Panc1 (cell line): Measurements from ENCODE around the gene NFAT5. TPM values are rescaled to one million over a fixed set of nuclear protein-coding genes. Genes with fewer than 3 reads are reported as not detected.
"Not testable (repeated sequence)": the region's sequence is repeated elsewhere in the genome, so short reads cannot be mapped to it uniquely, and the experiment has no call there.

Source experiments
- ATAC-seq: fragments of 200-7000 bp; cut with Tn5 transposase; 2 replicates; pipeline ENCODE4 v1.9.1; 2020; ENCODE audit warnings: mild to moderate bottlenecking, moderate library complexity
- BruUV-seq: library from RNA; stranded (reverse); fragments of 400-500 nt; replicated peaks from 2 replicates; lab custom pipeline; 2021; lab: Mats Ljungman, UMichigan
- CTCF ChIA-PET: fragments of 300-600 bp; sonication (Branson Sonifier 250); formaldehyde crosslinking; loops from one replicate; lab custom pipeline; 2022; ENCODE audit warnings: antibody characterized with exemption; lab: Charles Lee
- POLR2A ChIA-PET: fragments of 300-600 bp; sonication (Branson Sonifier 250); formaldehyde crosslinking; loops from one replicate; lab custom pipeline; 2022; ENCODE audit warnings: antibody characterized with exemption; lab: Charles Lee
- DNase-seq: peaks from one replicate; pipeline ENCODE4 v3.0.0-alpha.2; 2010; ENCODE audit warnings: low read depth, low spot score
- H3K27ac ChIP-seq: 2 replicates; pipeline ENCODE4 v1.5.1; 2011; ENCODE audit warnings: mild to moderate bottlenecking, low read length, inconsistent platforms
- H3K27me3 ChIP-seq: fragments of 200-500 bp; sonication (Bioruptor generic); 2 replicates; pipeline ENCODE4 v1.6.0; 2014; ENCODE audit warnings: low read length, inconsistent platforms; ENCODE audit not compliant: control insufficient read depth, insufficient read depth
- H3K36me3 ChIP-seq: fragments of 200-500 bp; sonication (Bioruptor generic); 2 replicates; pipeline ENCODE4 v1.5.1; 2014; ENCODE audit warnings: inconsistent platforms, mild to moderate bottlenecking, low read length, moderate library complexity; ENCODE audit not compliant: control insufficient read depth, insufficient read depth
- H3K4me1 ChIP-seq: 2 replicates; pipeline ENCODE4 v1.5.1; 2011; ENCODE audit warnings: inconsistent platforms, mild to moderate bottlenecking, low read length, moderate library complexity; ENCODE audit not compliant: control insufficient read depth, insufficient read depth
- H3K4me3 ChIP-seq, 2 experiments: 2 replicates each; pipeline ENCODE4 v1.5.1; 2011 to 2012; ENCODE audit warnings: low read depth in 2 of 2, low read length in 2 of 2, mild to moderate bottlenecking in 2 of 2, inconsistent platforms in 1 of 2, moderate library complexity in 1 of 2
- H3K9me3 ChIP-seq: fragments of 200-500 bp; sonication (Bioruptor generic); 2 replicates; pipeline ENCODE4 v1.5.1; 2014; ENCODE audit warnings: low read depth, mild to moderate bottlenecking, inconsistent platforms, low read length, moderate library complexity; ENCODE audit not compliant: control insufficient read depth, insufficient read depth
- CTCF ChIP-seq: fragments of 450-650 bp; IDR thresholded peaks from 2 replicates; pipeline ENCODE4 v1.5.1; 2017; ENCODE audit warnings: mild to moderate bottlenecking
- POLR2AphosphoS5 ChIP-seq: IDR thresholded peaks from 2 replicates; pipeline ENCODE4 v1.6.1; 2012; ENCODE audit warnings: mild to moderate bottlenecking, low read depth, low read length, moderate library complexity
- REST ChIP-seq, 2 experiments: IDR thresholded peaks; 2 replicates each; pipeline ENCODE4 v1.6.1; 2011 to 2012; ENCODE audit warnings: low read depth in 2 of 2, control low read depth in 1 of 2, low read length in 1 of 2, mild to moderate bottlenecking in 1 of 2, moderate library complexity in 1 of 2; ENCODE audit not compliant: insufficient read depth in 1 of 2
- SIN3A ChIP-seq: IDR thresholded peaks from 2 replicates; pipeline ENCODE4 v1.6.1; 2012; ENCODE audit warnings: low read depth, mild to moderate bottlenecking, low read length, moderate library complexity, borderline replicate concordance; ENCODE audit not compliant: insufficient read depth
- TCF7L2 ChIP-seq: IDR thresholded peaks from 2 replicates; pipeline ENCODE4 v1.6.1; 2011; ENCODE audit warnings: mild to moderate bottlenecking, low read depth, low read length, inconsistent platforms
- in situ Hi-C: cut with HindIII; loops from 2 replicates; pipeline ENCODE4 v1.10.0; 2016; ENCODE audit warnings: low sequenced_read_pairs, low pct_unique_long_range_greater_than_20kb
- intact Hi-C: fragments of 100-400 bp; cut with micrococcal nuclease; formaldehyde crosslinking; loops from one replicate; pipeline ENCODE4 v1.10.0; 2022; ENCODE audit not compliant: unreplicated experiment
- total RNA-seq: library from RNA; stranded (reverse); gene quantifications from one replicate; pipeline ENCODE4 v1.2.1, GENCODE V29; 2021; ENCODE audit not compliant: unreplicated experiment

NFAT5 gene
- total RNA-seq, 1 experiment from 2014 or later = 57.0 TPM

- Histone ChIP-seq H3K27ac (no peak overlapping the region), H3K36me3 (no peaks in the 10 kb centered on the region), H3K4me3 (no peak overlapping the region), H3K27me3 (no peaks in the 10 kb centered on the region), H3K9me3 (no peaks in the 10 kb centered on the region), H3K4me1 (peaks cover 12% of the 10 kb centered on the region)
- CTCF ChIA-PET = no interaction called here
- in situ Hi-C loops = no loop called here
- ATAC-seq = no peak
- intact Hi-C loops = no loop called here
- DNase-seq = no peak
- POLR2A ChIA-PET = no interaction called here
- TF ChIP-seq SIN3A = no peak
- TF ChIP-seq POLR2AphosphoS5 = no peak
- no peak for TF ChIP-seq REST (IDR thresholded peaks at IDR 0.05; ENCODE audit: insufficient read depth in 1 of 2, low read depth in 2 of 2, low read length in 1 of 2)
- TF ChIP-seq CTCF = no peak
- TF ChIP-seq TCF7L2 = no peak
- no TSS peak for BruUV-seq
Observed at GRCh38 chr16:69544088-69544487, 21.7 kb upstream of the NFAT5 start.

- ATAC-seq, DNase-seq, H3K4me3 ChIP-seq, in situ Hi-C loops, H3K27me3 ChIP-seq, POLR2A ChIA-PET, H3K9me3 ChIP-seq, H3K36me3 ChIP-seq, BruUV-seq, intact Hi-C loops: not testable (repeated sequence)
- CTCF ChIA-PET = interaction anchor here (0.6 kb wide), 1 partner anchor 76 kb away, joined by 4 read pairs; no protein-coding TSS in a partner anchor
- Histone ChIP-seq H3K27ac (peak overlapping the region; percentile 61; the same call in 1 of the 2 replicates), H3K4me1 (peaks cover 12% of the 10 kb centered on the region)
Observed at GRCh38 chr16:69546663-69547062, 19.1 kb upstream of the NFAT5 start.

- POLR2A ChIA-PET = no interaction called here
- no peaks in the 10 kb centered on the region for H3K4me1 ChIP-seq
- in situ Hi-C loops = no loop called here
- H3K9me3 ChIP-seq = no peaks in the 10 kb centered on the region
- no TSS peak for BruUV-seq
- CTCF ChIA-PET = no interaction called here
- H3K36me3 ChIP-seq = no peaks in the 10 kb centered on the region
- TF ChIP-seq TCF7L2 = no peak
- TF ChIP-seq CTCF = no peak
- no peak for TF ChIP-seq POLR2AphosphoS5
- no peak for TF ChIP-seq REST (IDR thresholded peaks at IDR 0.05; ENCODE audit: insufficient read depth in 1 of 2, low read depth in 2 of 2, low read length in 1 of 2)
- DNase-seq (no peak), ATAC-seq (no peak)
- H3K27ac ChIP-seq = peak overlapping the region; percentile 14; the same call in 1 of the 2 replicates
- H3K4me3 ChIP-seq = no peak overlapping the region
- intact Hi-C loops = no loop called here
- no peaks in the 10 kb centered on the region for H3K27me3 ChIP-seq
Observed at GRCh38 chr16:69553332-69553731, 12.4 kb upstream of the NFAT5 start.
